Panc1 (cell line): Measurements from ENCODE around the gene SLC30A1. TPM values are rescaled to one million over a fixed set of nuclear protein-coding genes. Genes with fewer than 3 reads are reported as not detected.

ENCODE experiments used
- ATAC-seq: fragments of 200-7000 bp; cut with Tn5 transposase; 2 replicates; pipeline ENCODE4 v1.9.1; 2020; ENCODE audit warnings: mild to moderate bottlenecking, moderate library complexity
- BruUV-seq: library from RNA; stranded (reverse); fragments of 400-500 nt; replicated peaks from 2 replicates; lab custom pipeline; 2021; lab: Mats Ljungman, UMichigan
- CTCF ChIA-PET: fragments of 300-600 bp; sonication (Branson Sonifier 250); formaldehyde crosslinking; loops from one replicate; lab custom pipeline; 2022; ENCODE audit warnings: antibody characterized with exemption; lab: Charles Lee
- POLR2A ChIA-PET: fragments of 300-600 bp; sonication (Branson Sonifier 250); formaldehyde crosslinking; loops from one replicate; lab custom pipeline; 2022; ENCODE audit warnings: antibody characterized with exemption; lab: Charles Lee
- DNase-seq: peaks from one replicate; pipeline ENCODE4 v3.0.0-alpha.2; 2010; ENCODE audit warnings: low read depth, low spot score
- H3K27ac ChIP-seq: 2 replicates; pipeline ENCODE4 v1.5.1; 2011; ENCODE audit warnings: mild to moderate bottlenecking, low read length, inconsistent platforms
- H3K27me3 ChIP-seq: fragments of 200-500 bp; sonication (Bioruptor generic); 2 replicates; pipeline ENCODE4 v1.6.0; 2014; ENCODE audit warnings: low read length, inconsistent platforms; ENCODE audit not compliant: control insufficient read depth, insufficient read depth
- H3K36me3 ChIP-seq: fragments of 200-500 bp; sonication (Bioruptor generic); 2 replicates; pipeline ENCODE4 v1.5.1; 2014; ENCODE audit warnings: inconsistent platforms, mild to moderate bottlenecking, low read length, moderate library complexity; ENCODE audit not compliant: control insufficient read depth, insufficient read depth
- H3K4me1 ChIP-seq: 2 replicates; pipeline ENCODE4 v1.5.1; 2011; ENCODE audit warnings: inconsistent platforms, mild to moderate bottlenecking, low read length, moderate library complexity; ENCODE audit not compliant: control insufficient read depth, insufficient read depth
- H3K4me3 ChIP-seq, 2 experiments: 2 replicates each; pipeline ENCODE4 v1.5.1; 2011 to 2012; ENCODE audit warnings: low read depth in 2 of 2, low read length in 2 of 2, mild to moderate bottlenecking in 2 of 2, inconsistent platforms in 1 of 2, moderate library complexity in 1 of 2
- H3K9me3 ChIP-seq: fragments of 200-500 bp; sonication (Bioruptor generic); 2 replicates; pipeline ENCODE4 v1.5.1; 2014; ENCODE audit warnings: low read depth, mild to moderate bottlenecking, inconsistent platforms, low read length, moderate library complexity; ENCODE audit not compliant: control insufficient read depth, insufficient read depth
- CTCF ChIP-seq: fragments of 450-650 bp; IDR thresholded peaks from 2 replicates; pipeline ENCODE4 v1.5.1; 2017; ENCODE audit warnings: mild to moderate bottlenecking
- POLR2AphosphoS5 ChIP-seq: IDR thresholded peaks from 2 replicates; pipeline ENCODE4 v1.6.1; 2012; ENCODE audit warnings: mild to moderate bottlenecking, low read depth, low read length, moderate library complexity
- REST ChIP-seq, 2 experiments: IDR thresholded peaks; 2 replicates each; pipeline ENCODE4 v1.6.1; 2011 to 2012; ENCODE audit warnings: low read depth in 2 of 2, control low read depth in 1 of 2, low read length in 1 of 2, mild to moderate bottlenecking in 1 of 2, moderate library complexity in 1 of 2; ENCODE audit not compliant: insufficient read depth in 1 of 2
- SIN3A ChIP-seq: IDR thresholded peaks from 2 replicates; pipeline ENCODE4 v1.6.1; 2012; ENCODE audit warnings: low read depth, mild to moderate bottlenecking, low read length, moderate library complexity, borderline replicate concordance; ENCODE audit not compliant: insufficient read depth
- TCF7L2 ChIP-seq: IDR thresholded peaks from 2 replicates; pipeline ENCODE4 v1.6.1; 2011; ENCODE audit warnings: mild to moderate bottlenecking, low read depth, low read length, inconsistent platforms
- in situ Hi-C: cut with HindIII; loops from 2 replicates; pipeline ENCODE4 v1.10.0; 2016; ENCODE audit warnings: low sequenced_read_pairs, low pct_unique_long_range_greater_than_20kb
- intact Hi-C: fragments of 100-400 bp; cut with micrococcal nuclease; formaldehyde crosslinking; loops from one replicate; pipeline ENCODE4 v1.10.0; 2022; ENCODE audit not compliant: unreplicated experiment
- total RNA-seq: library from RNA; stranded (reverse); gene quantifications from one replicate; pipeline ENCODE4 v1.2.1, GENCODE V29; 2021; ENCODE audit not compliant: unreplicated experiment

The SLC30A1 gene
- total RNA-seq, 1 experiment from 2014 or later, result 34.5 TPM

GRCh38 chr1:211538287-211538686 is 40.7 kb downstream of the SLC30A1 start:
- ChIA-PET CTCF (no interaction called here), POLR2A (no interaction called here)
- intact Hi-C loops (no loop called here), in situ Hi-C loops (no loop called here)
- DNase-seq (no peak), ATAC-seq (no peak)
- H3K4me3 ChIP-seq, result no peak overlapping the region
- no peak for TF ChIP-seq CTCF
- TF ChIP-seq POLR2AphosphoS5, result no peak
- TF ChIP-seq TCF7L2, result no peak
- TF ChIP-seq SIN3A, result no peak
- no peak for TF ChIP-seq REST (IDR thresholded peaks at IDR 0.05; ENCODE audit: insufficient read depth in 1 of 2, low read depth in 2 of 2, low read length in 1 of 2)
- no peak overlapping the region for H3K27ac ChIP-seq
- no peaks in the 10 kb centered on the region for H3K27me3 ChIP-seq
- no peaks in the 10 kb centered on the region for H3K36me3 ChIP-seq
- H3K9me3 ChIP-seq, result no peaks in the 10 kb centered on the region
- no peaks in the 10 kb centered on the region for H3K4me1 ChIP-seq
- no TSS peak for BruUV-seq

GRCh38 chr1:211537253-211537652 is 41.7 kb downstream of the SLC30A1 start:
- in situ Hi-C loops, result no loop called here
- no peaks in the 10 kb centered on the region for H3K4me1 ChIP-seq
- no peaks in the 10 kb centered on the region for H3K27me3 ChIP-seq
- intact Hi-C loops, result no loop called here
- TF ChIP-seq CTCF, result no peak
- no peak for TF ChIP-seq POLR2AphosphoS5
- no peak for TF ChIP-seq SIN3A
- TF ChIP-seq REST (IDR thresholded peaks at IDR 0.05; ENCODE audit: insufficient read depth in 1 of 2, low read depth in 2 of 2, low read length in 1 of 2), result no peak
- no peak for TF ChIP-seq TCF7L2
- DNase-seq (no peak), ATAC-seq (no peak; the same call in 1 of the 2 replicates)
- ChIA-PET POLR2A (interaction anchor here (0.6 kb wide), 1 partner anchor 25 kb away, joined by 19 read pairs; no protein-coding TSS in a partner anchor), CTCF (interaction anchor here (0.6 kb wide), 1 partner anchor 111 kb away, joined by 8 read pairs; no protein-coding TSS in a partner anchor)
- H3K9me3 ChIP-seq, result no peaks in the 10 kb centered on the region
- H3K36me3 ChIP-seq, result no peaks in the 10 kb centered on the region
- no peak overlapping the region for H3K4me3 ChIP-seq
- no TSS peak for BruUV-seq
- H3K27ac ChIP-seq, result no peak overlapping the region
